Measurements from ENCODE around the gene TES.
"Not testable (repeated sequence)": the region's sequence is repeated elsewhere in the genome, so short reads cannot be mapped to it uniquely, and the experiment has no call there.

DNA sequence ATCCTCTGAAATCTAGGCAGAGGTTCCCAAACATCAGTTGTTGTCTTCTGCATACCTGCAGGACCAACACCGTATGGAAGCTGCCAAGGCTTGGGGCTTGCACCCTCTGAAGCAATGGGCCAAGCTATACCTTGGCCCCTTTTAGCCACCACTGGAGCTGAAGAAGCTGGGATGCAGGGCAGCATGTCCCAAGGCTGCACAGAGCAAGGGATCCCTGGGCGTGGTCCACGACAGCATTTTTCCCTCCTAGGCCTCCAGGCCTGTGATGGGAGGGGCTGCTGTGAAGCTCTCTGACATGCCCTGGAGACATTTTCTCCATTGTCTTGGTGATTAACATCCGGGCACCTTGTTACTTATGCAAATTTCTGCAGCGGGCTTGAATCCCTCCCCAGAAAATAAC, 34.5 kb downstream of the TES start:
- not testable (repeated sequence) for TF ChIP-seq POLR2AphosphoS5, EP300 (IDR thresholded peaks at IDR 0.05)
- TF ChIP-seq, protein P1, sequence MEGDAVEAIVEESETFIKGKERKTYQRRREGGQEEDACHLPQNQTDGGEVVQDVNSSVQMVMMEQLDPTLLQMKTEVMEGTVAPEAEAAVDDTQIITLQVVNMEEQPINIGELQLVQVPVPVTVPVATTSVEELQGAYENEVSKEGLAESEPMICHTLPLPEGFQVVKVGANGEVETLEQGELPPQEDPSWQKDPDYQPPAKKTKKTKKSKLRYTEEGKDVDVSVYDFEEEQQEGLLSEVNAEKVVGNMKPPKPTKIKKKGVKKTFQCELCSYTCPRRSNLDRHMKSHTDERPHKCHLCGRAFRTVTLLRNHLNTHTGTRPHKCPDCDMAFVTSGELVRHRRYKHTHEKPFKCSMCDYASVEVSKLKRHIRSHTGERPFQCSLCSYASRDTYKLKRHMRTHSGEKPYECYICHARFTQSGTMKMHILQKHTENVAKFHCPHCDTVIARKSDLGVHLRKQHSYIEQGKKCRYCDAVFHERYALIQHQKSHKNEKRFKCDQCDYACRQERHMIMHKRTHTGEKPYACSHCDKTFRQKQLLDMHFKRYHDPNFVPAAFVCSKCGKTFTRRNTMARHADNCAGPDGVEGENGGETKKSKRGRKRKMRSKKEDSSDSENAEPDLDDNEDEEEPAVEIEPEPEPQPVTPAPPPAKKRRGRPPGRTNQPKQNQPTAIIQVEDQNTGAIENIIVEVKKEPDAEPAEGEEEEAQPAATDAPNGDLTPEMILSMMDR (IDR thresholded peaks at IDR 0.05) = not testable (repeated sequence)

Measured in gastroesophageal sphincter (tissue), 3 donors.